ENCODE data around the gene DPH1.

The DPH1 gene

DNA sequence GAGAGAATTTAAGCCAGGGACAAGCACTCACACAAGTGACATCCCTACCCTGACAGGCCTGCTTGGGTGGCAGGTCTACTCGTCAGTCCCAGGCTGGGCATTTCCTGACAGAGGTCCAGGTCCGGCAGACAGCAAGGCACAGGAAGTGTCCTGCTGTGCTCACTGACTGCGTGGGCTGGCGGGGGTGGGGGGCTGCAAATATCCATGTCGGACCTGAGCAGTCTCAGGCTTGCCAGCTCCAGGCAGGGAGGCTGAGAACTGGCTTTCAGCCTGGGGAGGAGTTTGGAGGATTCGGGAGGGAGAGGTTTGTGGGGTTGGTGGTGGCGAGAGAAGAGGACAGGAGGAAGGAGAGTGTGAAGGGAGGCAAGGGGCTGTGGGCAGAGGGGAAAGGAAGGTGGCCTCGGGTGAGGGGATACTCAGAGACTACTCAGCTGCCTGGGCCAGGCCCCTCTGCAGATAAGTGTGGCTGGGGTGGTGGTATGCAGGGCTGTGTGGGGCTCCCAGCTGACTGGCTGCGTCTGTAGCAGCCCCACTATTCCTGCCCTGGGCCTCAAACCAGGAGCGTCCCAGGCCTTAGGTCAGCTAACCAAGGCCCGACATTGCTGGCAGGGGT is 32.7 kb downstream of the DPH1 start:
- DNase-seq = no peak

DNA sequence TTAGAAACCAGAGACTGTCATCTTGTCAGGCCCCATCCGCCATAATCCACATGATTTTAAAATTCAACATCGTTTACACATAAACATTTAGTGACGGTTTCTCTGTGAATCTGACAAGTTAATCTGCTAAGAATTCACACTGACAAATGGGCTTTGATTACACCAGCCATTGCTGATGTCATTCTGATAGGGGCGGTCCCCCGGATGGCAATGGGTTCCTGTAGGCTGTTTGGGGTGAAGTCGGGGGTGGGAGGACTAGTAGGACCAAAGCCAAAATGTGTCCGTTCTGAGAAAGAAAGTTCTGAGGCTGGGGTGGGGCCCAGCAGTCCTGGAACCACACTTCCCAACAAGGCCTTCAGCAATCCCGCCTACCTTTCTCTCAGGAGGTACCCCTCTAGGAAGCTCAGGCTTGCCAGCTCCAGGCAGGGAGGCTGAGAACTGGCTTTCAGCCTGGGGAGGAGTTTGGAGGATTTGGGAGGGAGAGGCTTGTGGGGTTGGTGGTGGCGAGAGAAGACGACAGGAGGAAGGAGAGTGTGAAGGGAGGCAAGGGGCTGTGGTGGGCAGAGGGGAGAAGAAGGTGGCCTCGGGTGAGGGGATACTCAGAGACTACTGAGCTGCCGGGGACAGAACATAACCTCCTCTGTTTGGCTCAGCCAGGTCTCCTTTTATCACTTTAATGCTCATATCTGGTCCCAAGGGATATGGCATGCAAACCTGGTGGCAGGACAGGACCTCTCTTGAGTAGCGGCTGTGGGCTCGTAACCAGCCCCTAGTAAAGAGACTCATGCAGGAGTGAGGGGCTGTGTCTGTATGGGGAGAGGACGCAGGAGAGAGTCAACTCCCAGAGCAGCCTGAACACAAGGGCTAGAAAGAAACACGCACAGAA is 33.6 kb downstream of the DPH1 start:
- no peak for DNase-seq

DNA sequence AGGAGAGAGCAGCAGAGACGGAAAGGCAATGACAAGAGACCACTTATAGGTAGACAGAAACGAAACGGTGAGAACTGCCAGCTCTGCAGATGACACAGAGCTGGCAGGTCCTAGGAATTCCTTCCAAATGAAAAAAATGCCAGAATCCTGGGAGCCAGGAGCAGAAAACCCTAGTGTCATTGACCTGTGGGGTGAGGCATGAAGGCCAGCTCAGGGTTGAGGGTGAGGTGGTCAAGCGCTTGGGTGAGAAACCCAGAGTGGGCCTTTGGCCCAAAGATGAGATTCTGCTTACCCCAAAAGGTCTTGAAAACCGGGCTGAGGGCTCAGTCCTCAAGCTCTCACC is 34.2 kb downstream of the DPH1 start:
- no peak for DNase-seq

DNA sequence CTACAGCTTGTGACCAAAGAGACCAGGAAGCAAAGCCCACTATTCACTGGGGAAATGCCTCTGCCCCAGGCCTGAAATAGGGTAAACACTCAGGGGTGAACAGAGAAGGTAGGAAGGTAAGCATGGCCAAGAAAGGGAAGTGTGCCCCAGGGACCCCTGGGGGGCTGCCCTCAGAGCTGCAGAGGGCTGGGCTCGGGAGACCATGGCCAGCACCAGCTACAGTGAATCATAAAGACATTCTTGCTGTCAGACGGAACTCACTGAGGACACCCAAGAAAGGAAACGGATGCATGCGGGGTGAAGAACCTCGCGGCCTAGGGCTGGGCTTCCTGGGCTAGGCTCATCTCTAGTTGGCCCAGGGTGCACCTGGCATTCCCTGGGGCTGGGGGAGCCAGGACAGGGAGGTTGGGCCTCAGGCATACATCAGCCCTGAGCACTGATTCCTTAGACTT is 34.6 kb downstream of the DPH1 start:
- DNase-seq = no peak

DNA sequence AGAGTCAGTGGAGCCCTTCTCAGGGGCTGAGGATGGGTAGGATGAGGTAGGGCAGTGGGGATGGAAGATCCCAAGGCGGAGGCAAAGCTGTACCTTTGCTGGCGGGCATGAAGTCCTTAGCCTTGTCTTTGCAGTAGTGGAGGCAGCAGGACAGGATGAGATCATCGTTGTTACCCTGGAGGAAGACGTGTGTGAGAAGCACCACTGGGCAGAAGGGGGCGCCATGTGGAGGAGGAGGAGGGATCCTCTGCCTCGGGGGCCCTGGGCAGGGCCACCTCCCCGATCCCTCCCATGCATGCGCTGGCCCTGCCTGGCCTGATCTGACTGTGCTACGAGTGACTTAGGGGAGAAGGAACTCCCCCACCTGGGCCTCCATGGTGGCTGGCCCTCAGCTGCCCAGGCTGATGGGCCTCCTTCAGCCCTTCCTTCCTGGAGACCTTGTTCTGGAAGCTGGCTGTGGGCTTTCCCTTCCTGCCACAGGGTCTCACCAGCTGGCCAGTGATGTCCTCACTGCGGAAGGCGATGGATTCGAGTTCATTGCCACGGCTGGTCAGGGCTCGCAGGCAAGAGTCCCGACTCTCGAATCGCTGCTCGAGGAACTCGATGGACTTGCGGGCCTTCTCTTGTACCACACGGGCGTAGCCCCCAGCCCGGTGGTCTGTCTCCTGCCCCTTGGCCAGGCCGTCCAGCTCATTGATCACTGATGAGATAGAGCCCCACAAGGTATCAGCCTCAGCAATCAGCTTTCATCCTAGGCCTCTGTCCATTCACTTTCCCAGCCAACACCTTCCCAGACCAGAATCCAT is 35.2 kb downstream of the DPH1 start:
- DNase-seq = peak; percentile 57

DNA sequence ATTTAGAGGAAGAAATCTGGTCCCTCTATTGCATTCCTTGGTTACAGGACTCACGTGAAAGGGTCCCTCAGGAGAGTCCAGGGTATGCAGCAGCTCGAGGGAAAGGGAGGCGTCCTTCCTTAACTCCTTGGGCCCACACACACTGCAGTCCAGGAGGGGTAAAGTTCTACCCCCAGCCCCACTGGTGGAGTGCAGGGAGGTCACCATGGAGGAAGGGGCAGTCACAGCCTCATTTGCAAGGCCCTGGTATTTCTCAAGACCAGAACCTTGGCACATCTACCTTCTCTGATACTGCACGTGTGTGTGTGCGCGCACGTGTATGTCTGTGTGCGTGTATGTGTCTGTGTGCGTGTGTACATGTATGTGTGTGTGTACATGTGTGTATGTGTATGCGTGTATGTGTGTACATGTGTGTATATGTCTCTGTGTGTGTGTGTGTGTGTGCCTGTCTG is 36.0 kb downstream of the DPH1 start:
- no peak for DNase-seq

DNA sequence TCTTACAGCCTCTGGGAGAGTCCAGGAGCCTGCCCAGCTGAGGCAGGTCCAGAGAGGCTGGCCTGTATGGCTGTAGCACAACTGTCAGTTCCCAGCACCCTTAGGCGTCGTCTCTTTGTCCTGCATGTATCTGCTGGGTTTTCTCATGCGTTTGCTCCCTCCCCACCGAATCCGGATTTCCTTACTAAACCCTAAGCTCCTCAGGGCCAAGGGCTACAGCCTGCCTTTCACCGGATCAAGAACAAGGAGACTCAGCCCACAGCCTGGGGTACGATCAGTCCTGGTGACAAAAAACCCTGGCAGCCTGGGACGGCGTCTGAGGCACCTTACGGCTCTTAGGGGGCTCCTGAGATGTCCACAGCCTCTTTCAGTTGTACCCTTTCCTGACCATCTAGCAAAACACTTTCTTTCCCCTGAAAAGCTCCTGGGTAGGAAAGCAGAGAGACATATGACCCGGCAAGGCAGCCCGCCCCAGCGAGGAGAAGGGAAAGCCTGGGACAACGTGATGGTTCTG is 37.2 kb downstream of the DPH1 start:
- no peak for DNase-seq

DNA sequence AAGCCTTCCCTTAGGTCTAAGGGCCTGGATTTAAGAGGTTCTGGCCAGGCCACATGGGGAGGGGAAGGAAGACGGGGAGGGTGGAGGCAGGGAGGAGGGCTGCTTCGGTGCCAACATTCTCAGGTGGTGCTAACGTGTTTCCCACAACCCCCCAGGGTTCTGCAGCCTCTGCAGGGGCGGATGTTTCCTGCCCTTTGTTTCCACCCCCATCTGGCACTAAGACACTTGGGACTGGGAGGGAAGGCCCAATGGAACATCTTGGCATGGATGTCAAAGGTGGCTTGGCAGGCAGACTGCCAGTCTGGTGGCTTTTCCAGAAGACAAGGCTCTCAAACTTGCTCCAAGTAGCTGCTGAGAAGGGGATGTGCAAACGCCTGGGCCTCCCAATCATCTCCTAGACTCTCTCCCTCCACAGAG is 37.7 kb downstream of the DPH1 start:
- DNase-seq = no peak

DNA sequence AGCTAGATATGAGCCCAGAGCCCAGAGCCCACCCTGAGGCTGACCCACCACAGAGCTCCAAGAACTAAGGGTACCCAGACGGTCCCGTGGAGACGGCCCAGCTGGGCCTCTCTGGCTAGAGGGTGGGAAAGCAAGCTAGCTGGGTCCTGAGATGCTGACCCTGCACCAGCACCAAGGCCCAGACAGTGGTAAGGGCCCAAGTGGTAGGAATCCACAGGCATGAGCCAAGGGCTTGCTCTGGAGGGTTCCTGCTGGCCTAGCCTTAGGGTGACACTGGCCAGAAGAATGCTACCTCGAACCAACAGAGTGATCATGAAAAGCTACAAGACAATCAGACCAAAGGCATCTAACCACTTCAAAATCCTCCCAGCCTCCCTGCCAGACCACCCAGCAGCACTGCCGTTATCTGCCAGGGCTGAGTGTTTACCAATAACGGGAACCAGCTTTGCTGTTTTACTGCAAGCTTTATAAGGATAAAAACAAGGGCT is 38.1 kb downstream of the DPH1 start:
- no peak for DNase-seq

DNA sequence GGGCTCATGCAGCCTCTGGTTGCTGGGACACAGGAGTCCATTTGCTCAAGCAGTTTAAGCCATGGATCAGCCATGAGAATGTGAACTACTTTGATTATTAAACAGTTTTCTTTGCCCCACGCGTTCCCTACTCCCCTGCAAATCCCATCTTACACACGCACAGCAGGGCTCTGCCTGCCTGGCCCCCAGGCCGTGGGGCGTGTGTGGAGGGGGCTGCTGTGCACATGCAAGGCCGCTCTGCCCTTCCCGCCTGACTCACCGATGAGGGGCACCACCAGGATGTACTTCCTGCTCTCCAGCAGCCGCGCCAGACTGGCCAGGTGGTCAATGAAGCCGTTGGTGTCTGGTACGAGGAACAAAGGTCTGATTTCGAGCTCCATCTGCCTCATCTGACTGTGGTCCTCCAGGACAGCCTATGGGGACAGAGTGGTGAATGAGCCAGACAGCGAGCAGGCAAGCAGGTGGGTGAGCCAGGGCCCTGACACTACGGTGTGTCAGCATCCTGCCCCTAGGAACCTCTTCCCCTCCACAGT is 38.6 kb downstream of the DPH1 start:
- DNase-seq = no peak

DNA sequence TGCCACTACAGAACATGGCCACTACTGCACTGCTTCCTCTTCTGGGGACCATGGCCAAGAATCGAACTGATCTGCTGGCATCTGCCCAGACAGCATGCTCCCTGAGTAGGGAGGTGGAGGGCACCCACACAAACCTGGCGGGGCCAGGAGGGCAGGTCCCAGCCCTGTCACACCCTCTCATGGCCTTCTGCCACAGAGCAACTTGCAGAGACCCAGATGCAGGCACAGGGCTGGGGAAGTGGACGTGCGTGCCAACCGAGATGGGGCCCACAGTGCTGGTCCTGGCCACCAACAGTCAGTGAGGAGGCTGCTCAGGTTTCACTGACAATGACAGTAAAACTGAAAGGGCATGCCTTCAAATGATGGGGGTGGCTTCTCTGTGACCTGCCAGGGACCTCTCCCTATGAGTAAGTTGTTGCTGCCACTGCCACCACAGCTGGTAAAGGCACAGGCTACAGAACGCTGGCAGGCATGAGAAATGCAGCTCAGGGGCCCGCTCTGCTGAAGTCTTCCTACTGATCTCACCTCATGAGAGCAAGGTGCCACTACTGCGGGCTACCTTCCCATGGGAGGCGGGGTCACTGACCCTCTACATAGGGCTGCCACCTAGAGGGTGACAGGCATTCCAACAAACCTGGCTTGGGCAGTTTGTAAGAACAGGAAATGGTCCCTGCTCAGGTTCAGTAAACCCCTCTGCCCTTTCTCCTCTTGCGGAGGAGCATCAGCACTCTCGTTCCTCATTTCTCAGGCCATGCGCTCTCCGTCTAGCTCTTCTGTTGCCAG is 40.5 kb downstream of the DPH1 start:
- DNase-seq = no peak

DNA sequence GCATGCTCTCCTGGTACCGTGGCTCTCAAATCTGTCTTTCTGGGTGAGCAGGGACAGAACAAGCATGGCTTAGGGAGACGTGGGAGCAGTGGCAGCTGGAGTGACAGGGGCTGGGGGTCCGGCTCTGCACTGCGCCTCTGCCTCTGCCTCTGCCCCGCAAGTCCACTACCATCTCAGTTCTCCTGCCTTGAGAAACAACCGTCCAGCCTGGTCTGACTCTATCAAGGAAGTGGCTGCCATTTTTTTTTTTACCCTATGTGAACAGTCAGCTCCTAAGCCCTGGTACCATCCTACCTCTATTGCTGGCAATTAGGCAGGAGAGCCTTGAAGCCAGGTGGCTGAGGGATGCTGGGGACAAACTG is 41.1 kb downstream of the DPH1 start:
- no peak for DNase-seq

DNA sequence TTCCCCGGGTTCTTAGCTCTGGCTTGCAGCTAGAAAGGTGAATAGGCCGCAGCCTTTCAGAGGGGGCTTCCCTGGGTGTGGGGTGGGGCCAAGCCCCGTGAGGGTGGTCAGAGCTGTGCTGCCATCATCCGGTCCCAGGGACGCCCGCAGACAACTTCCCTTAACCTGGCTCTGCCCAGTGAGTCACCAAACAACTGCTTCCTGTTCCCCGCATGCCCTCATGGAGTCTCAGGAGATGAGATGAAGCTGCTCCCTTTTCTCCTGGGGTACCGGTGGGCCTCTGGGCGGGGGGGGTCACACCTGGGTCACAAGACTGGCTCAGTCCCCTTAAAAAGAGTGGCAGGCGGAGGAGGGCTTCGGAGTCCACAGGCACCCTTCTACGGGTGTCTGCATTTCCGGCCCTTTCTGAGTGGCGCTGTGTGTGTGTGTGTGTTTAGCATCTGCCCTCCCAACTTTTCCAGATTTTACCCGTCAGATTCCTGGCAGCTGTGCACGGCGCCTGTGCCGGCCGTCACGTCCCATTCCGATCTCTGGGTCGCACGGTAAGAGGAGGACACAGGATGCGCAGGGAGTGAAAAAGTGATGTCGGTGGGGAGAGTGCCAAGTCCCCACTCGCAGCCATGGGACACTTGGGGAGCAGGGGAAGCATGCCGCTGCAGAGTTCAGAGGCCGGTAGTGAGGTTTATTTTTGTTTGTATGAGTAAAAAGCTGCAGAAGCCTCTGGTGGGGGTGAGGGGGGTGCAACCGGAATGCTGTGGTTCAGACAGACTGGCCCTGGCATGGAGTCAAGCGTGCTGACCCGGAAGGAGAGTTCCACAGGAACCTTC is 41.7 kb downstream of the DPH1 start:
- no peak for DNase-seq

DNA sequence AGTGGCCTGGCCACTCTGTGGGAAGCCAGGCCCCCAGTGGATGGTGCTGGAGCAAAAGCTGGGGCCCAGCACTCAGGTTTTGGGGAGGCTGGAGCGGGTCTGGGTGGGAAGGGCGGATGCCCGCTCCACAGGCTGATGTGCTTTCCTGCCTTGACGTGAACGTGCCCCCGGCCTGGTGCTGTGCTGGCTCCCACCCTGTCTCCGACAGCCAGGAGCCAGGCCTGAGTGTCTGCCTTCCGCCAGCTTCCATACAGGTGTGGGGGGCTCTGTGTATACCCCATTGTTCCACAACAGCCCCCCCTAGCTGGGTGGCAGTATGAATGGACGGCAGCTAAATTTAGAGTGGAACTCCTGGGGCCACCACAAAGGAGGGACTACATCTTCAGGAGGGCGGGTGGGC is 45.0 kb downstream of the DPH1 start:
- DNase-seq = no peak

DNA sequence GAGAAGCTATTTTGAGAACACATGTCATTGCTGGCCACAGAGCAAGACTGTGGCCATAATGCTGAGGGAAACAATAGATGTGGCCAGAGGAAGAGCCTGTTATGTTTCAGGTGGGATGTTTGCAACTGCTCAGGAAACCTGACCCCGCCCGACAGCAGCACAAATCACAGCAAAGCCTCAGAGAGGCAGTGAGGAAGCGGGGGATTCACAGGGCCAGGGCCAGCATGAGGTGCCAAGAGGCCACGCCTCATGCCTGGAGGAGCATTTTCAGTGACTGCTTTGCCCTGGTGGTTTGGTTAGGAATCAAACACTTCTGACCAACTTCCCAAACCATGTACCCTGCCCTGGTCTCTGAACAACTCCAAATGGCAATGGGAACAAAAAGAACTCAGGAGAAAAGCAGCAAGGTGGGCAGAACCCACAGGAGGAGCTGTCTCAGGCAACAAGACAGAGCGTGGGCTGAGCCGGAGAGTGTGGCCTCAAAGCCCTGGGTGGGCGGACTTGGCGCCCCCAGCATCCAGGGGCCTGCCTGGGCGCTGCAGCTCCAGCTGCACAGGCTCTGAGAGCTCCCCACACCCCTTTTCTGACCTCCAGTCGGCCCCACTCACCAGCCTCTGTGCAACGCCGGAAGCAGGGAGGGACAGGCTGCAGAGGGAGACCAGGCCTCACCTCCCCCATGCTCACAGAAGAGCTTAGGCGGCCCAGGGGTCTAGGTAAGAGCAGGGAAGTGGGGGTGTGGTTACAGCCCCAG is 45.6 kb downstream of the DPH1 start:
- DNase-seq = no peak

DNA sequence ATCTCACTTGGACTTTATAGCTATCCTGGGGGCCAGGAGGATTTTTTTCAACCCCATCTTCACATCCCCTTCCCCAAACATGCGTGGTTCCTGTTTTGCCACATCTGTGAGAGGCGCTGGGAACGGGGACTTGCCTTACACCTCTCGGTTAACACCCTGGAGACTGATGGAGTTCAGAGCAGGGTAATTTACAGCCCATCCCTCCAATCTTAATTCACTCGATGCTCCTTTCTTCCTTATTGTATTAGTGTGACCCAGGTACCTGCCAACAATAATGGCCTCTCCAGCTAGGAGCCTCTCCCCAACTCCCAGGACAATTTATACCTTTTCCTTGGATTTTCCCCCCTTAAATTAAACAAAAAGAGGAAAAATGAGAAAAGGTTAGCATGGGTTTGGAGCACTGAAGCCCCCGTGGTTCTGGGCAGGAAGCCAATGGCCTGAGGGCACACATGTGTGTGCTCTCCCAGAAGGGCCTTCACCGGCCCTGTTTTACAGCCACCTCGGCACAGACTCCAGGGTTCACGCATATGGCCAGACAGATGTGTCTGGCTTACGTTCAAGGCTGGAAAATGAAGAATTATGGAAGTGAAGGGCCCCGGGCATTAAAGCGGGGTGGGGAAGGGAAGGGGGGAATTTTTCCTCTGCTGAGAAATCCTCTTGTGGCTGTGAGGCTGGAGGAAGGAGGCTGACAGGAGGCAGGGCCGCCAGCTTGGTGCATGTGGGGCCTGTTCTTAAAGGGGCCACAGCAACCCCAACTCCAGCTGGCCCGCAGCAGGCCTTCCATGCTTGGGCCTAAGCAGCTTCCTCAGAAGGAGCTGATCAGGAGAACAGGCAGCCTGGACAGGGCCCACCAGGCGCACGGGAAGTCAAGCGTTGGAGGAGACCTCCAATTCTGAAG is 46.4 kb downstream of the DPH1 start:
- no peak for DNase-seq

DNA sequence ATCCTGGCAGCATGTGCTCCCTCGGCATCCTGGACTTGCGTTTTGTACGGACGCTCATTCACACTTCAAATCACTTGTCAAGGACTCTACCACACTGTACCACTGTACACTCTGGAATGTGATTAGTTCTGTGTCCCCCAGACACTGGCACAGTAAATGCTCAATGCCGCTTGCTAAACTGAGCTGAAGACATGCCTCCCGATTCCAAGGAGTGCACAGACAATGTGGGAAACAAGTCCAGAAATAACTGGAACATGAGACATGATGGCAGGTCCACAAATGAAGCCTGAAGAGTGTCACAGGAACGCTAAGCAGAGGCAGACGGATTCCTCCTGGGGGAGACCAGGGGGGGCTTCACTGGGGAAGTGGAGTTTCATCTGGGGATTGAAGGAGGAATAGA is 47.1 kb downstream of the DPH1 start:
- DNase-seq = no peak

DNA sequence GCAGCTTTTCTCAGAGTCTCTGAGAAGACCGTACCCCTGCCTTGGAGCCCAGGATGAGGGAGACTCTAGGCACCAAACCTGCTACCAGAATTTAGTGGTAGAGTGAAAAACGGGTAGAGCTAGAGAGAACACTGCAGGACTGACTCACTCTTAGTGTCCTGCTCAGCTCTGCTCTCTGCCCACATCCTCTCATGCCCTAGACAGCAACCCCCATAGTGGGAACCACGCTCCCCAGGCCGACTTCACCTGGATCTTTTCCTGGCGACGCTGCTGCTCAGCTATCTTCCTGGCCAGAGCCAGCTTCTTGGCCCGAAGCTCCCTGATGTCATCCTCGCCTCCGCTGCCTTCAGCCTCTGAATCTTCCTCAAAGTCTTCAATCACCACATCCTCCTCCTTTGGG is 51.6 kb downstream of the DPH1 start:
- no peak for DNase-seq

DNA sequence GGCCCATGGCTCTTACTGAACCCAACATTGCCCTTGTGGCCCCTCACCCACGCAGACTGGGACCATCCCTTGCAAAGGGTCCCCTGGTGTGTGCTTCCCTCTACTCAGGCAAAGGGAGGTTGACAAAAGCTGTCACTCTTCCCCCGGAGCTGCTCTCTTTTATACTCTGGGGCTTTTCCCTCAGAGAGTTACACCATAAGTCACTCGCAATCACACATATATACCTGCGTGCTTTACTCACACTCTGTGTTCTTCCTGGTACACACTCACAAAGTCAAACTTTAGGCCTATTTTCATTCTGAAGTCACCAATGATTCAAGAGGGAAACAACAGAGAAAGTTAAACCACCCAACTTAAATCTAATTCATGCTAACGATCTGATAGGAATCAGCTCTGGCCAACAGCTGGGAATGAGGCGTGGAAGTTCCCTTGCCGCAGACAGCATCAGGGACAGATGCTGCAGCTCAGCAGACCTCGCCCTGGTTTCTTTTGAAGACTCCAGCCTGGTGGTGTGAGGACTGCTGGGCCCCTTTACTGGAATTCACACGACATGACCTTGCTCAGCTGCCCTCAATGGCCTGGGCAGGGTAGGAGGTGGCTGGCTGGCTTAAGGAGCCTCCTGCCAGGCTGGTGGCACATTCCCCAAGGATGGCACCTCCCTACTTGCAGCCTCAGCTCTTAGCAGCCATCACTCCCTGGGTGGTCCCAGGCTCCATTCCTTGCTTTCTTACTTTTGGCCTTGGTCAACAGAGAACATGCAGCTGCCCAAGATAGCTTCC is 52.2 kb downstream of the DPH1 start:
- no peak for DNase-seq

Measured in activated T-cell treated with anti-CD3 and anti-CD28 coated beads, Interleukin-2, amount 50 U/mL, for 1 hour (primary cell).